Activated CD4-positive, alpha-beta memory T cell treated with anti-CD3 and anti-CD28 coated beads for 36 hours (primary cell): ENCODE results near the gene CLK1. TPM values are rescaled to one million over a fixed set of nuclear protein-coding genes. Genes with fewer than 3 reads are reported as not detected.

Experiments used
- CTCF ChIA-PET: fragments of 350-600 bp; sonication (Branson Sonifier 250); formaldehyde crosslinking; loops from one replicate; lab custom pipeline; 2021; ENCODE audit warnings: antibody characterized with exemption, inconsistent platforms; lab: Charles Lee
- POLR2A ChIA-PET: fragments of 350-600 bp; sonication (Branson Sonifier 250); formaldehyde crosslinking; loops from one replicate; lab custom pipeline; 2021; ENCODE audit warnings: antibody characterized with exemption; lab: Charles Lee
- DNase-seq: peaks from one replicate; pipeline ENCODE4 v3.0.0-alpha.2; 2020
- H3K27ac Mint-ChIP-seq: one replicate; pipeline ENCODE4 v1.8.0; 2021; ENCODE audit warnings: mixed read lengths
- H3K27me3 Mint-ChIP-seq: one replicate; pipeline ENCODE4 v1.8.0; 2021; ENCODE audit warnings: mixed read lengths
- H3K36me3 Mint-ChIP-seq: one replicate; pipeline ENCODE4 v1.8.0; 2021; ENCODE audit warnings: mixed read lengths
- H3K4me1 Mint-ChIP-seq: one replicate; pipeline ENCODE4 v1.8.0; 2021; ENCODE audit warnings: low read depth, mixed read lengths
- H3K4me3 Mint-ChIP-seq: one replicate; pipeline ENCODE4 v1.8.0; 2021; ENCODE audit warnings: mild to moderate bottlenecking, mixed read lengths
- H3K9me3 Mint-ChIP-seq: one replicate; pipeline ENCODE4 v1.8.0; 2021; ENCODE audit warnings: mixed read lengths
- intact Hi-C: fragments of 100-400 bp; cut with micrococcal nuclease; formaldehyde crosslinking; loops from one replicate; pipeline ENCODE4 v1.15.1; 2023
- total RNA-seq, 2 experiments: library from RNA; stranded (reverse); gene quantifications; one replicate each; pipeline ENCODE4 v1.2.3, GENCODE V29; 2021

The CLK1 gene
- total RNA-seq, 2 experiments from 2014 or later = 112 to 114 TPM

DNA sequence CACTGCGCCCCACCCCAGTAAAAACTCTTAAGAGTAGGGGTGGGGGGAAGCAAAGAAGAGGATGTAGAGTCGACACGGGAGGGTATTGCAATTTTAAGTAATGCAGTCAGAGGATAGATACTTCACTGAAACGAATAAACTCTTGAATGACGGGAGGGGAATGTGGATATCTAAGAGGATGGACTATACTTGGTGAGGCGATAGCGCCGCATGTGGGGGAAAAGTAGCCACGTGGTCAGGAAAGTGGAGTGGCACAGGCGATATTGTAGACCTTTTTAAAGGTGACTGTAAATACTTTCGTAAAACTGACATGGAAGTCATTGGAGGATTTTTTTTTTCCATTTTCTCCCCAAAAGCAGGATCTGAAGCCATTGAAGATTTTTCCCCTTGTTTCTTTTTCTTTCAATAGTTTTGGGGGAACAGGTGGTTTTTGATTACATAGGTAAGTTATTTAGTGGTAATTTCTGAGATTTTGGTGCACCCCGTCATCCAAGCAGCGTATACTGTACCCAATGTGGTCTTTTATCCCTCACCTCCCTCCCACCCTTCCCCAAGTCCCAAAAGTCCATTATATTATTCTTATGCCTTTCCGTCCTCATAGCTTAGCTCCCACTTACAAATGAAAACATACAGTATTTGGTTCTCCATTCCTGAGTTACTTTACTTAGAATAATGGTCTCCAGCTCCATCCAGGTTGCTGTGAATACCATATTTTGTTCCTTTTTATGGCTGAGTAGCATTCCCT lies 13.8 kb downstream of the CLK1 start:
- H3K9me3 Mint-ChIP-seq = no peaks in the 10 kb centered on the region
- POLR2A ChIA-PET = interaction anchor here (0.6 to 1.8 kb wide), 3 partner anchors 8 to 137 kb away, joined by 4 to 9 read pairs (median 6); no protein-coding TSS in a partner anchor
- H3K4me3 Mint-ChIP-seq = no peak overlapping the region
- H3K4me1 Mint-ChIP-seq = no peaks in the 10 kb centered on the region
- CTCF ChIA-PET = no interaction called here
- no peaks in the 10 kb centered on the region for H3K27me3 Mint-ChIP-seq
- peaks cover 44% of the 10 kb centered on the region for H3K36me3 Mint-ChIP-seq
- DNase-seq = no peak
- intact Hi-C loops = no loop called here
- H3K27ac Mint-ChIP-seq = no peak overlapping the region

GRCh38 chr2:200847939-200848338 lies 16.5 kb downstream of the CLK1 start:
- intact Hi-C loops = no loop called here
- ChIA-PET POLR2A (interaction anchor here (2.4 kb wide), 1 partner anchor 20 kb away, joined by 20 read pairs; no protein-coding TSS in a partner anchor), CTCF (interaction anchor here (0.9 to 1.0 kb wide), 2 partner anchors 54 to 135 kb away, joined by 3 read pairs; no protein-coding TSS in a partner anchor)
- no peaks in the 10 kb centered on the region for H3K4me1 Mint-ChIP-seq
- no peak overlapping the region for H3K4me3 Mint-ChIP-seq
- H3K36me3 Mint-ChIP-seq = peaks cover 26% of the 10 kb centered on the region
- no peaks in the 10 kb centered on the region for H3K27me3 Mint-ChIP-seq
- H3K27ac Mint-ChIP-seq = no peak overlapping the region
- no peaks in the 10 kb centered on the region for H3K9me3 Mint-ChIP-seq
- DNase-seq = no peak

- Mint-ChIP-seq H3K27me3 (no peaks in the 10 kb centered on the region), H3K9me3 (no peaks in the 10 kb centered on the region), H3K4me3 (no peak overlapping the region), H3K36me3 (peaks cover 19% of the 10 kb centered on the region), H3K4me1 (no peaks in the 10 kb centered on the region), H3K27ac (no peak overlapping the region)
- intact Hi-C loops = no loop called here
- POLR2A ChIA-PET = no interaction called here
- no peak for DNase-seq
- CTCF ChIA-PET = no interaction called here
Observed at GRCh38 chr2:200847269-200847668, 17.2 kb downstream of the CLK1 start.

DNA sequence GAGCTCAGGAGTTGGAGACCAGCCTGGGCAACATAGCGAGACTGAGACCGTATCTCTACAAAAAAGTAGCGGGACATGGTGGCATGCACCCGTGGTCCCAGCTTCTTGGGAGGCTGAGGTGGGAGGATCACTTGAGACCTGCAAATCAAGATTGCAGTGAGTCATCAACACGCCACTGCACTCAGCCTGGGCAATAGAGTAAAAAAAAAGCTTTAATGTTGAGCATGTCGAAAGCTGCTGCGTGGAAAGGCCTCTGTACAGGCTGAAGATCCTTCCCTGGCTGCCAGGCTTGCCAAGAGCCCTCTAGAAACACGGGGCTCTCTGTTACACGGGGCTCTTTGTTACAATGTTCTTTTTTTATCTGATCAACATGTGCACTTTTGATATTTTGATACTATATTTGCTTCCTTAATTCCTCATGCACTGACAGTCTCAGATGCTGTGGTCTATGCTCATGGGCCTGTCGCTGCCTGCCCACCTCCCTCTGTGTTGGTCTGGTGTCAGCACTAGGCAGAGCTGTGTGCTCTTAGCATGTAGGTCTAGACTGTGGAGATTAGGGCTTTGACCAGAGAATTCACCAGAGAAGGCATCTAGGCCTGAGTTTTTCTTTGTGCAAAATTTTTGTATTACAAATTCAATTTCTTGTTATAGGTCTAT lies 18.7 kb downstream of the CLK1 start:
- Mint-ChIP-seq H3K36me3 (peaks cover 5% of the 10 kb centered on the region), H3K27me3 (no peaks in the 10 kb centered on the region), H3K4me1 (no peaks in the 10 kb centered on the region), H3K4me3 (no peak overlapping the region), H3K9me3 (no peaks in the 10 kb centered on the region), H3K27ac (no peak overlapping the region)
- no peak for DNase-seq
- intact Hi-C loops = no loop called here
- ChIA-PET POLR2A (no interaction called here), CTCF (interaction anchor here (0.5 to 1.1 kb wide), 3 partner anchors 16 to 62 kb away, joined by 3 read pairs; no protein-coding TSS in a partner anchor)

DNA sequence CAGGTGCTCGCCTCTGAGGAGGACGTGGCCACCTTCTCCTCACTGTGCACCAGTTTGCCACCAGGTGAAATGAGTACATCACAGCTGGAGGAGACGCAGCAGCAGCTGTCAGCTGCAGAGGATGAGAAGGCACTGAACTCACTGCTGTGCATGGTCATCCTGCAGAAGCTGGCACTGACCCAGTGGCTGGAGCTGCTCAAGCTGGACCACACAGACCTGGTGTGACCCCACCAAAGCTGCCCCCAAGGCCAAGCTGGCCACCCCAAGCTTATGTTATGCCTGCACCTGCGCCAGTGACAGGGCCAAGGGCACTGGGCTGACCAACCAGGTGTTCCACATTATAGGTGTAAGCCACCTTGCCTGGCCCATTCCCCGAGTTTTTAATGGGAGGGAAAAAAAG lies 19.3 kb downstream of the CLK1 start:
- H3K36me3 Mint-ChIP-seq = no peaks in the 10 kb centered on the region
- DNase-seq = no peak
- intact Hi-C loops = no loop called here
- H3K4me1 Mint-ChIP-seq = no peaks in the 10 kb centered on the region
- H3K9me3 Mint-ChIP-seq = no peaks in the 10 kb centered on the region
- POLR2A ChIA-PET = interaction anchor here (2.1 kb wide), 1 partner anchor 26 kb away, joined by 4 read pairs; no protein-coding TSS in a partner anchor
- H3K27me3 Mint-ChIP-seq = no peaks in the 10 kb centered on the region
- CTCF ChIA-PET = interaction anchor here (1.1 kb wide), 1 partner anchor 17 kb away, joined by 3 read pairs; no protein-coding TSS in a partner anchor
- no peak overlapping the region for H3K4me3 Mint-ChIP-seq
- H3K27ac Mint-ChIP-seq = no peak overlapping the region

GRCh38 chr2:200843993-200844948 lies 20.2 kb downstream of the CLK1 start:
- intact Hi-C loops = no loop called here
- ChIA-PET CTCF (interaction anchor here (1.1 kb wide), 1 partner anchor 16 kb away, joined by 3 read pairs; no protein-coding TSS in a partner anchor), POLR2A (interaction anchor here (2.1 kb wide), 1 partner anchor 25 kb away, joined by 4 read pairs; no protein-coding TSS in a partner anchor)
- H3K27ac Mint-ChIP-seq = no peak overlapping the region
- H3K4me1 Mint-ChIP-seq = no peaks in the 10 kb centered on the region
- H3K36me3 Mint-ChIP-seq = no peaks in the 10 kb centered on the region
- no peak overlapping the region for H3K4me3 Mint-ChIP-seq
- DNase-seq = no peak
- no peaks in the 10 kb centered on the region for H3K27me3 Mint-ChIP-seq
- H3K9me3 Mint-ChIP-seq = no peaks in the 10 kb centered on the region

DNA sequence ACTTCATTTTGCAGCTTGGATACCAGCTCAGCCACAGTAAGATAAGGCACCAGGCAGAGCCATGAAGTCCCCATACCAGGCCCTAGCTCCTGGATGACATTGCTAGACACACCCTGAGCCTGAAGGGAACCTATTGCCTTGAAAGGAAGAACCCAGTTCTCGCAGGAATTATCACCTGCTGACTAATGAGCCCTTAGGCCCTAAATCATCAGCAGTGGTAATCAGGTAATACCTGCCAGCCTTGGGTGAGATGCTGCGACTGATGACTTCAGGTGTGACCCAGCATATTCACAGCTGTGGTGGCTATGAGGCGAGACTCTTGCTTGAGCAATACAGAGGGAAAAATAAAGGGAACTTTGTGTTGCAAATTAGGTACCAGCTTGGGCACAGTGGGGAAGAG lies 24.9 kb downstream of the CLK1 start:
- peaks cover 7% of the 10 kb centered on the region for H3K36me3 Mint-ChIP-seq
- no peak overlapping the region for H3K27ac Mint-ChIP-seq
- H3K4me3 Mint-ChIP-seq = no peak overlapping the region
- POLR2A ChIA-PET = no interaction called here
- intact Hi-C loops = no loop called here
- no peak for DNase-seq
- CTCF ChIA-PET = no interaction called here
- peaks cover 17% of the 10 kb centered on the region for H3K9me3 Mint-ChIP-seq
- H3K4me1 Mint-ChIP-seq = no peaks in the 10 kb centered on the region
- no peaks in the 10 kb centered on the region for H3K27me3 Mint-ChIP-seq

DNA sequence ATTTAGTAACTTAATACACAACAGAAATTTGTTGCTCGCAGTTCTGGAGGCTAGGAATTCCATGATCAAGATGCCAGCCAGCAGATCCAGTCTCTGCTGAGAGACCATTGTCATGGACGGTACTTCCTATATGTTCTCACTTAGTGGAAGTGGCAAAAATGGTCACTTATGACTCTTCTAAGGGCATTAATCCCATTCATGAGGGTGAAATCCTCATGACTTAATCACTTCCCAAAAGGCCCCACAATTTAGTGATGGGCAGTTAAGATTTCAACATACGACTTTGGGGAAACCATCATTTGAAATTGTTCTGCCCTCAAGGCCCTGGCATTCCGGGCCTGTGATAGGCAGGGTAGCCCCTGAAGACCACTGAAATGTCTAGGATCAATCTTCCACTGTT lies 29.8 kb downstream of the CLK1 start:
- Mint-ChIP-seq H3K36me3 (peaks cover 7% of the 10 kb centered on the region), H3K27ac (no peak overlapping the region), H3K4me1 (no peaks in the 10 kb centered on the region), H3K9me3 (peaks cover 17% of the 10 kb centered on the region), H3K27me3 (no peaks in the 10 kb centered on the region), H3K4me3 (no peak overlapping the region)
- ChIA-PET CTCF (no interaction called here), POLR2A (no interaction called here)
- DNase-seq = no peak
- intact Hi-C loops = no loop called here

GRCh38 chr2:200829258-200829655 lies 35.2 kb downstream of the CLK1 start:
- Mint-ChIP-seq H3K27ac (no peak overlapping the region), H3K9me3 (no peaks in the 10 kb centered on the region), H3K36me3 (peaks cover 5% of the 10 kb centered on the region), H3K4me3 (no peak overlapping the region), H3K4me1 (no peaks in the 10 kb centered on the region), H3K27me3 (no peaks in the 10 kb centered on the region)
- intact Hi-C loops = no loop called here
- ChIA-PET POLR2A (interaction anchor here (1.0 to 3.6 kb wide), 2 partner anchors 15 to 20 kb away, joined by 3 to 20 read pairs; no protein-coding TSS in a partner anchor), CTCF (no interaction called here)
- DNase-seq = no peak

- Mint-ChIP-seq H3K27me3 (no peaks in the 10 kb centered on the region), H3K4me1 (no peaks in the 10 kb centered on the region), H3K9me3 (no peaks in the 10 kb centered on the region), H3K27ac (no peak overlapping the region), H3K4me3 (no peak overlapping the region), H3K36me3 (peaks cover 5% of the 10 kb centered on the region)
- ChIA-PET POLR2A (interaction anchor here (1.4 to 3.6 kb wide), 3 partner anchors 14 to 64 kb away, joined by 5 to 20 read pairs (median 7); no protein-coding TSS in a partner anchor), CTCF (interaction anchor here (0.9 to 1.0 kb wide), 2 partner anchors 11 to 16 kb away, joined by 3 read pairs; no protein-coding TSS in a partner anchor)
- no peak for DNase-seq
- intact Hi-C loops = no loop called here
Observed at GRCh38 chr2:200828572-200829257, 35.7 kb downstream of the CLK1 start.

DNA sequence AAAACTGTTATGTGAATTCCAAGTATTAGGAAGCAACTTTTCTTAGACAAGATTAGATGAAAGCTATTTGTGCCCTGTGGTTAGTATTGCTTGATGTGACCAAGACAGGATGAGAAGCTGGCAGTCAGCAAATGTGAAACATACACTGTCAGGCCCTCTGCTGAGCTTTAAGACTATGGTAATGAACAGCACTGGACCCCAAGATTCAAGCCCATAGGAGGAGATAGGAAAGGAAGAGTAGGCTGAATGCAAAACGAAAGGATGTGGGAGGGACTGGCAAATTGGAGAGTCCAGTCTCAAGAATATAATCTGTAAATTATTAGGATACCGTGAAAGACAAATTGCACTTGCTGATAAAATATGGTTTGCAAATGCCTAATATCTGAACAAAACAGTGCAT lies 36.4 kb downstream of the CLK1 start:
- H3K36me3 Mint-ChIP-seq = peaks cover 5% of the 10 kb centered on the region
- no peaks in the 10 kb centered on the region for H3K27me3 Mint-ChIP-seq
- intact Hi-C loops = no loop called here
- no peak overlapping the region for H3K27ac Mint-ChIP-seq
- no peaks in the 10 kb centered on the region for H3K9me3 Mint-ChIP-seq
- no peak for DNase-seq
- CTCF ChIA-PET = interaction anchor here (0.9 to 1.0 kb wide), 2 partner anchors 10 to 17 kb away, joined by 3 read pairs; no protein-coding TSS in a partner anchor
- POLR2A ChIA-PET = interaction anchor here (1.4 to 3.6 kb wide), 3 partner anchors 14 to 63 kb away, joined by 5 to 20 read pairs (median 7); no protein-coding TSS in a partner anchor
- no peaks in the 10 kb centered on the region for H3K4me1 Mint-ChIP-seq
- H3K4me3 Mint-ChIP-seq = no peak overlapping the region
